Common myeloid progenitor, CD34-positive (primary cell): ENCODE results near the gene OR2G6.
"Not testable (repeated sequence)": the region's sequence is repeated elsewhere in the genome, so short reads cannot be mapped to it uniquely, and the experiment has no call there.

Experiments
- CTCF ChIA-PET: fragments of 350-600 bp; sonication (Branson Sonifier 250); formaldehyde crosslinking; loops from one replicate; lab custom pipeline; 2021; ENCODE audit warnings: antibody characterized with exemption; lab: Charles Lee
- POLR2A ChIA-PET: fragments of 350-600 bp; sonication (Branson Sonifier 250); formaldehyde crosslinking; loops from one replicate; lab custom pipeline; 2021; ENCODE audit warnings: antibody characterized with exemption; lab: Charles Lee
- DNase-seq, 3 donors: peaks; one replicate each; pipeline versions ENCODE4 v3.0.0 to v3.0.0-alpha.2; 2013
- H3K27ac ChIP-seq, 2 experiments: 1 replicate in 1 of 2; 2 replicates in 1 of 2; pipeline ENCODE4 v1.7.0; 2013; ENCODE audit warnings: inconsistent platforms in 2 of 2, low read length in 2 of 2, mild to moderate bottlenecking in 2 of 2, low read depth in 1 of 2, moderate library complexity in 1 of 2; ENCODE audit not compliant: severe bottlenecking in 2 of 2, insufficient read depth in 1 of 2, poor library complexity in 1 of 2
- H3K27me3 ChIP-seq, 5 experiments: replicated peaks in 2 of 5; 1 replicate in 3 of 5; 2 replicates in 2 of 5; pipeline versions ENCODE4 v1.6.1 to v1.7.0; 2013; ENCODE audit warnings: low read length in 4 of 5, mild to moderate bottlenecking in 2 of 5, moderate library complexity in 2 of 5, inconsistent platforms in 1 of 5; ENCODE audit not compliant: insufficient read depth in 5 of 5, control insufficient read depth in 4 of 5
- H3K36me3 ChIP-seq, 4 experiments: 1 replicate in 2 of 4; 2 replicates in 2 of 4; pipeline versions ENCODE4 v1.6.1 to v1.7.0; 2013; ENCODE audit warnings: low read length in 3 of 4, control low read depth in 1 of 4, mild to moderate bottlenecking in 1 of 4; ENCODE audit not compliant: control insufficient read depth in 4 of 4, insufficient read depth in 4 of 4
- H3K4me1 ChIP-seq, 4 experiments: 1 replicate in 3 of 4; 2 replicates in 1 of 4; pipeline versions ENCODE4 v1.6.1 to v1.7.1; 2013; ENCODE audit warnings: low read length in 3 of 4, mild to moderate bottlenecking in 3 of 4, control low read depth in 1 of 4, inconsistent platforms in 1 of 4, moderate library complexity in 1 of 4; ENCODE audit not compliant: control insufficient read depth in 4 of 4, insufficient read depth in 4 of 4; ENCODE audit errors: control extremely low read depth in 1 of 4
- H3K4me3 ChIP-seq, 7 experiments: 1 replicate in 4 of 7; 2 replicates in 3 of 7; pipeline versions ENCODE4 v1.5.1 to v1.7.0; 2013; ENCODE audit warnings: mild to moderate bottlenecking in 7 of 7, low read length in 6 of 7, moderate library complexity in 6 of 7, inconsistent platforms in 2 of 7, low read depth in 2 of 7, control low read depth in 1 of 7; ENCODE audit not compliant: insufficient read depth in 4 of 7, control insufficient read depth in 1 of 7; ENCODE audit errors: extremely low read depth in 1 of 7
- H3K9me3 ChIP-seq, 5 experiments: 1 replicate in 4 of 5; 2 replicates in 1 of 5; pipeline versions ENCODE4 v1.6.1 to v1.7.1; 2013; ENCODE audit warnings: low read length in 4 of 5, mild to moderate bottlenecking in 2 of 5, inconsistent platforms in 1 of 5, low read depth in 1 of 5, moderate library complexity in 1 of 5; ENCODE audit not compliant: control insufficient read depth in 4 of 5, insufficient read depth in 2 of 5; ENCODE audit errors: control extremely low read depth in 1 of 5
- WGBS: methylation state at CpG from one replicate; pipeline ENCODE4 v1.1.5; 2013; ENCODE audit not compliant: insufficient coverage; 5-methylcytosine and 5-hydroxymethylcytosine counted together

OR2G6 gene

DNA sequence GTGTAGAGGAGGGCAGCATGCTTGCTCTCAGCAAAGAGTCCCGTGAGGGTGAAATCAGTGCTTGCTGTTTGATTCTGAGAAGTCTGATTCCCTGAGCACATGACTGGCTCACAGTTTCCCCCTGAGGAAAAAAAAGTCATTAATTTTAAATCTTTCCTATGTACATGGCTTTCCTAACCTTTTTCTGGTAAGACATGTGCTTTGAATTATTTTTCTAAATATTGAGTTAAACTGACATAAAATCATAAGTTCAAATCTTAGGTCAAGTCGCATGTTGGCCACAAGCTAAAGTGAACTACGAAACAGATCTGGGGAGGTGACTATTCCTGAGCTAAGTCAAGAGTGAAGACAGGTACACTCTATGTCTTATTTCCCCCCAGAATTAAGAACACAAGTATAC lies 66.8 kb downstream of the OR2G6 start, which contains the start of gene OR2T34:
TSS of gene OR2T34 (minus strand) at position 101 of the 400 bp plus-strand sequence. CDS start at position 101, 0 bp downstream.
- H3K36me3 ChIP-seq, H3K4me1 ChIP-seq, DNase-seq, H3K9me3 ChIP-seq, H3K27me3 ChIP-seq, CTCF ChIA-PET, H3K27ac ChIP-seq, POLR2A ChIA-PET, H3K4me3 ChIP-seq: not testable (repeated sequence)
- WGBS = no CpG with 5 or more reads among the region's 3 CpGs

DNA sequence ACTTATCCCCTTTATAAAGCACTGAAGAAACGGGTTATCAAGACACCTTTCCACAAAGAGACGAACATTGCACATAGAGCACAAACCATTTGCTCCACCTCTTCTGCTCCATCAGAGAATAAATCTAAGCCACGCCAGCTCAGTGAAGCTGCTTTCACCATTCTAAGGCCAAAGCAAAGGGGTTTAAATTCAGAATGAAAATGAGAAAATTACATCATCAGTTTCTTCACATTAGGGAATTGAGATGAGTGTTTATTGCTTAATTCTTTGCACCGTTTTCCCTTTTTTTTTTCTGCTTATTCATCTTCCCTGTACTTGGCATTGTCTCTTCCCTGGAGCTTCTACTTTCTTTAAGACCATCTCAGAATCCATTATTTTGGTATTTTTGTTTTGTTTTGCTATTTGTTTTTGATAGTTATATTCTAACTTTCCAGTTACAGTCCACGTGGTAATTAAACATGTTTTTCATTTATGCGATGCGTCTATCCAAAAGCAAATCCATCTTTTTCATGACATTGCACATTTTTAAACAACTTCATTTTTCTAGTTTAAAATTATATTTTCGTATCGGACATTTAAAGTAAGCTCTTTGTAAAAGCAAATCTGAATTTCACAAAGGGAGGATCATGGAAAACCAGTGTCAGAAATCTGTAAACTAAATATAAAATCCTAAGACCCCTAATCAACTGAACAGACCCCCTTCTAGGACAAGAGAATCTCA lies 68.5 kb downstream of the OR2G6 start:
- Histone ChIP-seq H3K9me3 (peaks cover 0 to 1% (median 0%) of the 10 kb centered on the region in 5 experiments), H3K4me3 (no peak overlapping the region), H3K27me3 (no peaks in the 10 kb centered on the region), H3K27ac (no peak overlapping the region), H3K36me3 (no peaks in the 10 kb centered on the region), H3K4me1 (no peaks in the 10 kb centered on the region)
- POLR2A ChIA-PET = no interaction called here
- CTCF ChIA-PET = no interaction called here
- 100% methylated on average over 4 of the region's 9 CpGs for WGBS
- DNase-seq = no peak
